Measurements from ENCODE around the gene ADGRD1. TPM values are rescaled to one million over a fixed set of nuclear protein-coding genes. Genes with fewer than 3 reads are reported as not detected.

The ADGRD1 gene
- total RNA-seq, 1 donor from 2014 or later, result 108 TPM

DNA sequence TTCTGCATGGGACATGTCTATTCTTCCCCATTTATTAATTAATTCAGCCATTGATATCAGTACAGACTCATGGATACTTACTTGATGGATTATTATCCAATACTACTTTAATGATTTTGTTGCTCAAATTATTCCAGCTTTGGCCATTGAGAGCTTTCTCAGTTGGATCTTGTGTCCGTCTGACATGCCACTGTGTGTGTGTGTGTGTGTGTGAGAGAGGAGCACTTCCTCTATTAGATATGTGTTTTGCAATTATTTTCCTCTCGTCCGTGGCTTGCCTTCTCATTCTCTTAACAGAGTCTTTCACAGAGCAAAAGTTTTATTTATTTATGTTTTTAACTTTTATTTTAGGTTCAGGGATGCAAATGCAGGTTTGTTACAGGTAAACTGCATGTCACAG, 194.2 kb downstream of the ADGRD1 start:
- no peak for DNase-seq
- no peak for ATAC-seq

DNA sequence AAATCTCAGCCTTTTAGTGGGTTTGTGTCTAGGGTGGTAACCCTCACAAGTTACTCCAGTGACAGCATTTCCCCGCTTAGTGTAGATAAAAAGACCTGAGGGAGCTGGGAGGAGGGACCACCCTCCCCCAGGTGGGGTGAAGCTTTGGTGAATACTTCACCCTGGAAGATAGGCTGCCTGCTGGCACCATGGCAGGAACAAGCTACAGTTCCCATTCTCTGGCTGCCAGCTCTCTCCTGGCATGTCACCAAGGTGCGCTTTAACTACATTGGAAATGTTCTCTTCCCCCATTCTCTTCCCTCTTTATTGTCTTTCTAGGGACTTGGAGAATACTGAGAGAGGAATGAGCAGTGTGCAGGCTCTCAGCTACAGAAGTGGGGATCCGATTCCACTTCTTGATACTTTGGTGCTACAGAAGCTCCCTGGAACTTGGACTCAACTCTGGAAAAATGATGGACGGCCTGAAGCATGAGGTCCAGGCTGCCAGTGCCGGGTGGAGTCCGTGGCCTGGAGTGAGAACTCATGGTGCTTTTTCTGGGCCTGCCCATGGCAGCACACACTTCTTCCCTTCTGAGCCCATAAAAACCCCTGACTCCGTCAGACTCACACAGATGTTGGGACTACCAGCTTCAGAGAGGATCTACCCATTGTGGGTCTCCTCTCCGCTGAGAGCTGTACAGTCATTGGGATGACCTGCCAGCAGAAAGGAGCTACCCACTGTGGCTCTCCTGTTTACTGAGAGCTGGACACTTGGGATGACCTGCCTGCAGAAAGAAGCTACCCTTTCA, 198.0 kb downstream of the ADGRD1 start:
- H3K4me3 ChIP-seq, result no peak overlapping the region
- DNase-seq (no peak), ATAC-seq (no peak)
- no peaks in the 10 kb centered on the region for H3K9me3 ChIP-seq
- no peaks in the 10 kb centered on the region for H3K4me1 ChIP-seq
- intact Hi-C loops (cut with DNase I), result no loop called here
- H3K27ac ChIP-seq, result no peak overlapping the region
- no peaks in the 10 kb centered on the region for H3K27me3 ChIP-seq (ENCODE audit: low read depth)
- TF ChIP-seq, protein P1, sequence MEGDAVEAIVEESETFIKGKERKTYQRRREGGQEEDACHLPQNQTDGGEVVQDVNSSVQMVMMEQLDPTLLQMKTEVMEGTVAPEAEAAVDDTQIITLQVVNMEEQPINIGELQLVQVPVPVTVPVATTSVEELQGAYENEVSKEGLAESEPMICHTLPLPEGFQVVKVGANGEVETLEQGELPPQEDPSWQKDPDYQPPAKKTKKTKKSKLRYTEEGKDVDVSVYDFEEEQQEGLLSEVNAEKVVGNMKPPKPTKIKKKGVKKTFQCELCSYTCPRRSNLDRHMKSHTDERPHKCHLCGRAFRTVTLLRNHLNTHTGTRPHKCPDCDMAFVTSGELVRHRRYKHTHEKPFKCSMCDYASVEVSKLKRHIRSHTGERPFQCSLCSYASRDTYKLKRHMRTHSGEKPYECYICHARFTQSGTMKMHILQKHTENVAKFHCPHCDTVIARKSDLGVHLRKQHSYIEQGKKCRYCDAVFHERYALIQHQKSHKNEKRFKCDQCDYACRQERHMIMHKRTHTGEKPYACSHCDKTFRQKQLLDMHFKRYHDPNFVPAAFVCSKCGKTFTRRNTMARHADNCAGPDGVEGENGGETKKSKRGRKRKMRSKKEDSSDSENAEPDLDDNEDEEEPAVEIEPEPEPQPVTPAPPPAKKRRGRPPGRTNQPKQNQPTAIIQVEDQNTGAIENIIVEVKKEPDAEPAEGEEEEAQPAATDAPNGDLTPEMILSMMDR (IDR thresholded peaks at IDR 0.05), result no peak
- H3K36me3 ChIP-seq, result no peaks in the 10 kb centered on the region

More for the DNA sequence above, 194.2 kb downstream of the ADGRD1 start:
- no peaks in the 10 kb centered on the region for H3K4me1 ChIP-seq
- H3K36me3 ChIP-seq, result no peaks in the 10 kb centered on the region
- TF ChIP-seq, protein P1 (IDR thresholded peaks at IDR 0.05), result no peak
- H3K27me3 ChIP-seq (ENCODE audit: low read depth), result no peaks in the 10 kb centered on the region
- no peak overlapping the region for H3K4me3 ChIP-seq
- H3K27ac ChIP-seq, result no peak overlapping the region
- no peaks in the 10 kb centered on the region for H3K9me3 ChIP-seq
- intact Hi-C loops (cut with DNase I), result no loop called here

DNA sequence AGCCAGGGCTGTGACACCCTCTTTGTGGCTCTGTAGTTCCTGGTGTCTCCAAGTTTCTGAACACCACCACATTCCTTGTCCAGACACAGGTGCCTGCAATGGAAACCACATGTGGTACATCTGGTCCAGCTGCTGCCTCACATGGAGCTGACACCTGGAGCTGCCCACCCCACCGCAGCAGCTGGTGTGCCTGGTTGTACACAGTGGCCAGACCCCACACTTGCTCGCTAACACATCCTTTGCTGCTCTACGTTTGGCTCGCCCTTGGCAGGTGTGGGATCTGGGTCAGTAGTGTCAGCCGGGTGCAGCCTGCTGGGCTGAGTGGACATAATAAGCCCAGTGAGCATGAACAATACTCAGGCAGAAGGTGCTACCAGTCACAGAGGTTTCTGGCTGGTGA, 198.9 kb downstream of the ADGRD1 start:
- Histone ChIP-seq H3K36me3 (no peaks in the 10 kb centered on the region), H3K27me3 (ENCODE audit: low read depth) (no peaks in the 10 kb centered on the region), H3K27ac (no peak overlapping the region), H3K4me3 (no peak overlapping the region), H3K9me3 (no peaks in the 10 kb centered on the region), H3K4me1 (no peaks in the 10 kb centered on the region)
- intact Hi-C loops (cut with DNase I), result no loop called here
- TF ChIP-seq, protein P1 (IDR thresholded peaks at IDR 0.05), result no peak
- no peak for ATAC-seq
- no peak for DNase-seq

DNA sequence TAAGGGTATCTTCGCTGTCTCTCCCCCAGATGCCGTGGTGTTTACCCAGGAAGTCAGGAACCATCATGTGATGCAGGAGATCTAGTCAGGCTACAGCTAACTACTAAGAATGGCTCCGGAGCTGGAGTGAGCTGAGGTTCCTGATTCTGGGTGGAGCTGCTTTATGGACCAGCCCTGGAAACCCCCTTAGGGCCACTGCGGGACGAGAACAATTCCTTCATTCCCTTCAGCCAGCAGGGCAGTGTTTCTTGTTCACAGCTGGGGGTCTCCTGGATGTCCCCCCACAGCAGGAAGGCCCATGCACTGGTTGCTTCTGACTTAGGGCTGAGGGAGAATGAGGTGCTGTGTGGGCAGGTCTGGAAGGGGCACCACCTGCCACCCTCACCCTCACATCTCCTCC, 199.3 kb downstream of the ADGRD1 start:
- no peaks in the 10 kb centered on the region for H3K36me3 ChIP-seq
- no peaks in the 10 kb centered on the region for H3K27me3 ChIP-seq (ENCODE audit: low read depth)
- H3K9me3 ChIP-seq, result no peaks in the 10 kb centered on the region
- no peak for ATAC-seq
- no peak overlapping the region for H3K4me3 ChIP-seq
- TF ChIP-seq, protein P1 (IDR thresholded peaks at IDR 0.05), result no peak
- no peaks in the 10 kb centered on the region for H3K4me1 ChIP-seq
- H3K27ac ChIP-seq, result no peak overlapping the region
- intact Hi-C loops (cut with DNase I), result no loop called here
- no peak for DNase-seq

DNA sequence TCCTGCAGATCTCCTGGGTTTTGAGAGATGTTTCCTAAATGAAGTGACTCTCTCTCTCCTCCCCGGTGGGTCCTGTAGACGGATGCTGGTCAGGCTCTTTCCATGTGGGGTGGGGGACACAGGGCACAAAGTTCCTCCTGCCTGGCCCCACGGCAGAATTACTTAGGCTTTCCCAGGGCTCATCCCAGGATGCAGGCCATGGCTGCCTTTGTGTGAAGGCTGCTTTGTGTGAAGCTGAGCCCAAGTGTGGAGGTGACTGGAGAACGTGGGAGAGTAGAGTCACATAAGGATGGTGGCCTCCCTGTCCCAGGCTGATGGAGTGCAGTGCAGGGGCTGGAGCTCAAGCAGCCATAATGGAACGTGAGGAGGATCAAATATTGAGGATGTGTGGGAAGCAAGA, 200.2 kb downstream of the ADGRD1 start:
- DNase-seq (no peak), ATAC-seq (no peak)
- intact Hi-C loops (cut with DNase I), result no loop called here
- H3K4me1 ChIP-seq, result no peaks in the 10 kb centered on the region
- H3K4me3 ChIP-seq, result no peak overlapping the region
- no peaks in the 10 kb centered on the region for H3K36me3 ChIP-seq
- no peak overlapping the region for H3K27ac ChIP-seq
- no peaks in the 10 kb centered on the region for H3K27me3 ChIP-seq (ENCODE audit: low read depth)
- TF ChIP-seq, protein P1 (IDR thresholded peaks at IDR 0.05), result no peak
- no peaks in the 10 kb centered on the region for H3K9me3 ChIP-seq

Data from lower lobe of right lung (tissue), 2 donors.